Measurements from ENCODE around the gene CHST8. TPM values are rescaled to one million over a fixed set of nuclear protein-coding genes. Genes with fewer than 3 reads are reported as not detected.

The CHST8 gene
- total and polyA plus RNA-seq, 8 donors: 0.23 to 25.5 TPM; not detected in 6

DNA sequence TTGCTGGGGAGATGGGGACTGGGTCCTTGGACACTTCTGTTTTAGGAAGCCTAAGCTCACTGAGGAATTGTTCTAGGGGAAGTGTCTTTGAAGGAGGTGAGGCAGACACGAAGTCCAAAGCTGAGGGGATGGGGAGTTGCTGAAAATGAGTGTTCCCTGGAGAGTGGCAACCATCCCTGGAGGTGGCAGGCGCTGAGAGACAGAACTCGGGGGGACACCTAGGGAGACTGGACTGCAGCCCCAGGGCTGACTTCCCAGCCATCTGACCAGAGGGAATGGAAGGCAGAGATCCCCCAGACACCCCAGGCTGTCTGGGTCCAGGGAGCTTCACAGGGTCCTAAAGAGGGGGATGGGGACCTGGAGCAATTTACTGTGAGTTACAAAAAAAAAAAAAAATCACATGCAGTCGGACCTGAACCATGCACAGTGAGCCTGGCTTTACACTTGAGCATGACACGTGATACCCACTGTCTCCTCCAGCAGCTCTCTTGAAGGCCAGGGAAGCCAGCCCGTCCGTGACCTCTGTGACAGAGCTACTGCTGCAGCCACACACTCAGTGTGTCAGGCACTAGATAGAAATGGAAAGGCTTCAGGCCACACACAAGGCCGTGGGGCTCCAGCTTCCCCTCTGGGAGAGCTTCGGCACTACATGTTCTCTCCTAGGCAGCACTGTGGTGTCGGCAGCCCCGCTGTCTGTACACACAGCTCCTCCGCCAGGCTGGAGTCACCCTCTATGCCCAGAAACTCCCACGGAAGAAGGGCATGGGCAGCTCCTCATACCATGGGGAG, 97.8 kb downstream of the CHST8 start:
- H3K27me3 ChIP-seq: peaks cover 0 to 49% (median 7%) of the 10 kb centered on the region in 3 donors
- DNase-seq: no peak
- no peaks in the 10 kb centered on the region for H3K4me1 ChIP-seq
- H3K4me3 ChIP-seq: no peak overlapping the region
- WGBS, 5 donors: 52 to 65% (median 61%) methylated on average over 9 to 13 of the region's 13 CpGs
- H3K27ac ChIP-seq: no peak overlapping the region
- peaks cover 0 to 15% (median 13%) of the 10 kb centered on the region in 4 donors for H3K9me3 ChIP-seq
- no peaks in the 10 kb centered on the region for H3K36me3 ChIP-seq
- no peak for TF ChIP-seq POLR2AphosphoS5 (IDR thresholded peaks at IDR 0.05)
- no peak for TF ChIP-seq EP300 (IDR thresholded peaks at IDR 0.05)
- no peak for TF ChIP-seq POLR2A (IDR thresholded peaks at IDR 0.05)
- TF ChIP-seq CTCF (IDR thresholded peaks at IDR 0.05): no peak
- intact Hi-C loops (cut with DNase I; ENCODE audit: low total_unique reads): no loop called here

GRCh38 chr19:33720155-33720493, 98.4 kb downstream of the CHST8 start:
- Histone ChIP-seq H3K4me3 (no peak overlapping the region), H3K27me3 (peaks cover 0 to 54% (median 7%) of the 10 kb centered on the region in 3 donors), H3K9me3 (peaks cover 0 to 14% (median 9%) of the 10 kb centered on the region in 4 donors), H3K4me1 (no peaks in the 10 kb centered on the region), H3K27ac (no peak overlapping the region), H3K36me3 (no peaks in the 10 kb centered on the region)
- intact Hi-C loops (cut with DNase I; ENCODE audit: low total_unique reads): no loop called here
- no peak for DNase-seq
- TF ChIP-seq EP300 (IDR thresholded peaks at IDR 0.05) (no peak), POLR2AphosphoS5 (IDR thresholded peaks at IDR 0.05) (no peak), CTCF (IDR thresholded peaks at IDR 0.05) (no peak), POLR2A (IDR thresholded peaks at IDR 0.05) (no peak)
- WGBS, 5 donors: 79 to 97% (median 90%) methylated on average over 3 of the region's 3 CpGs

GRCh38 chr19:33720691-33721682, 99.2 kb downstream of the CHST8 start:
- 71 to 77% (median 74%) methylated on average over 9 of the region's 9 CpGs for WGBS, 5 donors
- no peak for DNase-seq
- H3K4me3 ChIP-seq: no peak overlapping the region
- TF ChIP-seq POLR2AphosphoS5 (IDR thresholded peaks at IDR 0.05) (no peak), POLR2A (IDR thresholded peaks at IDR 0.05) (no peak), CTCF (IDR thresholded peaks at IDR 0.05) (no peak), EP300 (IDR thresholded peaks at IDR 0.05) (no peak)
- H3K27ac ChIP-seq: no peak overlapping the region
- peaks cover 0 to 58% (median 7%) of the 10 kb centered on the region in 3 donors for H3K27me3 ChIP-seq
- intact Hi-C loops (cut with DNase I; ENCODE audit: low total_unique reads): no loop called here
- H3K9me3 ChIP-seq: peaks cover 0 to 9% (median under 1%) of the 10 kb centered on the region in 4 donors
- no peaks in the 10 kb centered on the region for H3K4me1 ChIP-seq
- H3K36me3 ChIP-seq: no peaks in the 10 kb centered on the region

- peaks cover 0 to 64% (median 7%) of the 10 kb centered on the region in 3 donors for H3K27me3 ChIP-seq
- no peaks in the 10 kb centered on the region for H3K36me3 ChIP-seq
- WGBS, 5 donors: 64 to 81% (median 75%) methylated on average over 2 of the region's 2 CpGs
- H3K4me3 ChIP-seq: no peak overlapping the region
- H3K27ac ChIP-seq: no peak overlapping the region
- TF ChIP-seq POLR2AphosphoS5 (IDR thresholded peaks at IDR 0.05): no peak
- TF ChIP-seq CTCF (IDR thresholded peaks at IDR 0.05): no peak
- no peak for TF ChIP-seq POLR2A (IDR thresholded peaks at IDR 0.05)
- TF ChIP-seq EP300 (IDR thresholded peaks at IDR 0.05): no peak
- intact Hi-C loops (cut with DNase I; ENCODE audit: low total_unique reads): no loop called here
- no peak for DNase-seq
- no peaks in the 10 kb centered on the region for H3K4me1 ChIP-seq
- H3K9me3 ChIP-seq: peaks cover 0 to 2% (median 0%) of the 10 kb centered on the region in 4 donors
Measured at GRCh38 chr19:33721735-33722297, 100.1 kb downstream of the CHST8 start.
